Sigmoid colon (tissue), 7 donors: ENCODE measurements around the gene PEX5L. TPM values are rescaled to one million over a fixed set of nuclear protein-coding genes. Genes with fewer than 3 reads are reported as not detected.

Source experiments
- DNase-seq: peaks from one replicate; pipeline ENCODE4 v3.0.0-alpha.2; 2019
- H3K27ac ChIP-seq, 4 donors: fragments of 200-600 bp; sonication (generic); one replicate each; pipeline ENCODE4 v1.5.1; 2016 to 2019; ENCODE audit warnings: mild to moderate bottlenecking in 1 of 4
- H3K27me3 ChIP-seq, 3 donors: fragments of 200-600 bp; sonication (generic); one replicate each; pipeline ENCODE4 v1.5.1; 2019; ENCODE audit warnings: mild to moderate bottlenecking in 1 of 3
- H3K36me3 ChIP-seq, 4 donors: fragments of 200-600 bp; sonication (generic); one replicate each; pipeline ENCODE4 v1.5.1; 2016 to 2019
- H3K4me1 ChIP-seq, 4 donors: fragments of 200-600 bp; sonication (generic); one replicate each; pipeline ENCODE4 v1.5.1; 2017 to 2019
- H3K4me3 ChIP-seq, 4 donors: fragments of 200-600 bp; sonication (generic); one replicate each; pipeline ENCODE4 v1.5.1; 2017 to 2019; ENCODE audit warnings: mild to moderate bottlenecking in 2 of 4, moderate library complexity in 1 of 4
- H3K9me3 ChIP-seq, 4 donors: fragments of 200-600 bp in 3 of 4; sonication (generic) in 3 of 4; one replicate each; pipeline versions ENCODE4 v1.5.1 to v1.6.1; 2013 to 2019
- CTCF ChIP-seq, 4 experiments: fragments of 450-650 bp in 3 of 4; fragments of 200-600 bp in 1 of 4; IDR thresholded peaks; one replicate each; pipeline ENCODE4 v1.5.1; 2016 to 2019; ENCODE audit warnings: antibody characterized with exemption in 4 of 4, mild to moderate bottlenecking in 3 of 4, moderate library complexity in 2 of 4
- EP300 ChIP-seq, 4 donors: sonication (generic); formaldehyde crosslinking; IDR thresholded peaks; one replicate each; pipeline ENCODE4 v1.6.1; 2017; ENCODE audit warnings: antibody characterized with exemption in 4 of 4
- POLR2A ChIP-seq, 2 donors: fragments of 450-650 bp; IDR thresholded peaks; one replicate each; pipeline ENCODE4 v1.6.1; 2016; ENCODE audit warnings: antibody characterized with exemption in 2 of 2, mild to moderate bottlenecking in 2 of 2, moderate library complexity in 2 of 2
- POLR2AphosphoS5 ChIP-seq, 4 donors: sonication (generic); formaldehyde crosslinking; IDR thresholded peaks; one replicate each; pipeline ENCODE4 v1.6.1; 2017; ENCODE audit warnings: antibody characterized with exemption in 4 of 4
- WGBS, 2 donors: extraction: QIAGEN DNeasy Blood & Tissue Kit; methylation state at CpG; one replicate each; pipeline ENCODE4 v1.1.7; 2013; 5-methylcytosine and 5-hydroxymethylcytosine counted together
- intact Hi-C: fragments of 100-400 bp; cut with DNase I; formaldehyde crosslinking; loops from one replicate; pipeline ENCODE4 v1.15.1; 2023
- polyA plus RNA-seq, 3 donors: library from polyadenylated mRNA; stranded (reverse); fragments of 200-250 nt; gene quantifications; one replicate each; pipeline ENCODE4 v1.2.3, GENCODE V29; 2013
- total RNA-seq, 4 donors: library from RNA; depleted of rRNA; stranded (reverse); fragments of >200 nt; gene quantifications; one replicate each; pipeline ENCODE4 v1.1.0, GENCODE V29; 2016
- donor health status: healthy with polysubstance abuse.
- donor health status: Bipolar disorder and iron deficiency.
- donor health status: healthy.

PEX5L gene
- total and polyA plus RNA-seq, 7 donors, result 0.12 to 2.4 (median 0.32) TPM; not detected in 3

GRCh38 chr3:179829401-179829800 lies 207.3 kb downstream of the PEX5L start:
- 55 to 70% methylated on average over 5 of the region's 5 CpGs for WGBS, 2 donors
- no peak for DNase-seq
- no peak overlapping the region for H3K27ac ChIP-seq

GRCh38 chr3:179828738-179829137 lies 208.0 kb downstream of the PEX5L start:
- intact Hi-C loops, result no loop called here
- Histone ChIP-seq H3K27me3 (no peaks in the 10 kb centered on the region), H3K4me1 (no peaks in the 10 kb centered on the region), H3K27ac (no peak overlapping the region), H3K4me3 (no peak overlapping the region), H3K36me3 (no peaks in the 10 kb centered on the region), H3K9me3 (no peaks in the 10 kb centered on the region)
- no peak for DNase-seq
- TF ChIP-seq CTCF (IDR thresholded peaks at IDR 0.05) (no peak), POLR2A (IDR thresholded peaks at IDR 0.05) (no peak), POLR2AphosphoS5 (IDR thresholded peaks at IDR 0.05) (no peak)
- WGBS, 2 donors, result 80% methylated on average over 2 of the region's 2 CpGs

More at GRCh38 chr3:179829401-179829800, 207.3 kb downstream of the PEX5L start:
- Histone ChIP-seq H3K4me3 (no peak overlapping the region), H3K9me3 (no peaks in the 10 kb centered on the region), H3K27me3 (no peaks in the 10 kb centered on the region), H3K4me1 (no peaks in the 10 kb centered on the region), H3K36me3 (no peaks in the 10 kb centered on the region)
- intact Hi-C loops, result no loop called here
- TF ChIP-seq POLR2A (IDR thresholded peaks at IDR 0.05) (no peak), CTCF (IDR thresholded peaks at IDR 0.05) (no peak), POLR2AphosphoS5 (IDR thresholded peaks at IDR 0.05) (no peak), EP300 (IDR thresholded peaks at IDR 0.05) (no peak)

- Histone ChIP-seq H3K27me3 (no peaks in the 10 kb centered on the region), H3K36me3 (no peaks in the 10 kb centered on the region), H3K9me3 (no peaks in the 10 kb centered on the region), H3K4me3 (no peak overlapping the region), H3K27ac (no peak overlapping the region), H3K4me1 (no peaks in the 10 kb centered on the region)
- intact Hi-C loops, result no loop called here
- TF ChIP-seq POLR2A (IDR thresholded peaks at IDR 0.05) (no peak), CTCF (IDR thresholded peaks at IDR 0.05) (no peak), POLR2AphosphoS5 (IDR thresholded peaks at IDR 0.05) (no peak), EP300 (IDR thresholded peaks at IDR 0.05) (no peak)
- WGBS, 2 donors, result 11 to 21% methylated on average over 1 of the region's 1 CpG
- DNase-seq, result no peak
Measured at GRCh38 chr3:179826247-179826637, 210.5 kb downstream of the PEX5L start.

- Histone ChIP-seq H3K9me3 (no peaks in the 10 kb centered on the region), H3K4me3 (no peak overlapping the region), H3K36me3 (no peaks in the 10 kb centered on the region), H3K27me3 (no peaks in the 10 kb centered on the region), H3K27ac (no peak overlapping the region), H3K4me1 (no peaks in the 10 kb centered on the region)
- intact Hi-C loops, result no loop called here
- TF ChIP-seq CTCF (IDR thresholded peaks at IDR 0.05), result no peak
- no peak for TF ChIP-seq POLR2A (IDR thresholded peaks at IDR 0.05)
- no peak for TF ChIP-seq POLR2AphosphoS5 (IDR thresholded peaks at IDR 0.05)
- no peak for TF ChIP-seq EP300 (IDR thresholded peaks at IDR 0.05)
- DNase-seq, result no peak
- 71 to 79% methylated on average over 6 of the region's 6 CpGs for WGBS, 2 donors
Measured at GRCh38 chr3:179825527-179826246, 211.1 kb downstream of the PEX5L start.

- intact Hi-C loops, result no loop called here
- Histone ChIP-seq H3K4me1 (no peaks in the 10 kb centered on the region), H3K9me3 (no peaks in the 10 kb centered on the region), H3K36me3 (no peaks in the 10 kb centered on the region), H3K27me3 (no peaks in the 10 kb centered on the region), H3K4me3 (no peak overlapping the region), H3K27ac (no peak overlapping the region)
- no peak for TF ChIP-seq POLR2AphosphoS5 (IDR thresholded peaks at IDR 0.05)
- TF ChIP-seq CTCF (IDR thresholded peaks at IDR 0.05), result no peak
- no peak for TF ChIP-seq POLR2A (IDR thresholded peaks at IDR 0.05)
- no peak for TF ChIP-seq EP300 (IDR thresholded peaks at IDR 0.05)
- DNase-seq, result no peak
- 87 to 88% methylated on average over 3 of the region's 3 CpGs for WGBS, 2 donors
Measured at GRCh38 chr3:179822296-179822695, 214.4 kb downstream of the PEX5L start.
